CD4-positive, alpha-beta T cell treated with Interleukin-17A for 4 hours (primary cell): ENCODE data around the gene GPR35.

ENCODE experiments used
- DNase-seq: peaks from one replicate; pipeline ENCODE4 v3.0.0-alpha.2; 2020; ENCODE audit warnings: mixed read lengths

GPR35 gene, protein sequence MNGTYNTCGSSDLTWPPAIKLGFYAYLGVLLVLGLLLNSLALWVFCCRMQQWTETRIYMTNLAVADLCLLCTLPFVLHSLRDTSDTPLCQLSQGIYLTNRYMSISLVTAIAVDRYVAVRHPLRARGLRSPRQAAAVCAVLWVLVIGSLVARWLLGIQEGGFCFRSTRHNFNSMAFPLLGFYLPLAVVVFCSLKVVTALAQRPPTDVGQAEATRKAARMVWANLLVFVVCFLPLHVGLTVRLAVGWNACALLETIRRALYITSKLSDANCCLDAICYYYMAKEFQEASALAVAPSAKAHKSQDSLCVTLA

DNA sequence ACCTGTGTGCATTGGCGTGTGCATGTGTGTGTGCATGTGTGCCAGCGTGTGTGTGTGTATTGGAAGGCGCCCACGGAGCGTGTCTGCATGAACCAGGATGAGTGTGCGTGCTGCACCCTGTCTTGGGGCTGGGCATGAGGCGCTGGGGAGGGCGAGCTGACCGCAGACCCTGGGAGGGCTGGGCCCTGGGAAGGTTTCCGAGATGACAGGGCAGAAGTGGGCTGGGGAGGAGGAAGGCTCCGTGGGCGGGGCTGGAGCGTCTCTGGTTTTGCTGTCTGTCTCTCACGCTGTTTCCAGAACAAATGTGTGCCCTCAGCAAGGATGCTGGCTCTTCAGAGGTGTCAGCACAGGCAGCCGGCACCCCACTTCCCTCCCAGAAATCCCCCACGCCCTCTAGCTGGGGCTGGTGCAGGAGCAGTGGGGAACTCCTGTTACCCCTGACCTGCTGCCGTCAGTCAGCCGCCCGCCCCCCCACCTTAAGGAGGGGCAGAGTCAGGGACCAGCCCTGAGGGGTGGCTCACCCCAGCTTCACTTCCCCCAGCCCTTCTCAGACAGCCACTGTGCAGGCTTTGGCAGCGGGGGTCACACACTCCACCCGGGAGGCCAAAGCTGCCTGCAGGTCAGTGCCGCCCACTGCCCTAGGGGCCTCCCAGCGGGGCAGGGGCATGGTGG lies at the start of gene GPR35:
Gene GPR35 (plus strand): TSS at position 531 of the 672 bp plus-strand sequence. CDS start 4,473 bp downstream, outside the sequence.
- DNase-seq = peak; percentile 88

DNA sequence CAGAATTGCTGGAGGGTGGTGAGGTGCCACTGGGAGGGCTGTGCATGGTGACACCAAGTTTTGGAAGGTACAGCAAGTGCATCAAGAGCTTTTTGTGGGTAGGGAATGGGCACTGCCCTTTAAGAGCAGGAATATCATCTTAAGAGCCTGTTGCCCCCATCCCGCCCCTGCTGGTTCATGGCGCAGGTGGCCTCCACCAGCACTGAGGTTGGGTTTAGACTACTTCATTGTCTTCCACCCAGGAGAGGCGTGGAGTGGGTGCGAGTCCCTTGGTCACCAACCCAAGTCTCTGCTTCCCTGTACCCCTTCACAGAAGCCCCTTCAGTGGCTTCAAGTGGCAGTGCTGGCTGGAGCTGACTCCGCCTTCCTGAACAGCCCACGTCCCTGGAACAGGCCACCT lies 49.2 kb upstream of the GPR35 start:
- DNase-seq = no peak

DNA sequence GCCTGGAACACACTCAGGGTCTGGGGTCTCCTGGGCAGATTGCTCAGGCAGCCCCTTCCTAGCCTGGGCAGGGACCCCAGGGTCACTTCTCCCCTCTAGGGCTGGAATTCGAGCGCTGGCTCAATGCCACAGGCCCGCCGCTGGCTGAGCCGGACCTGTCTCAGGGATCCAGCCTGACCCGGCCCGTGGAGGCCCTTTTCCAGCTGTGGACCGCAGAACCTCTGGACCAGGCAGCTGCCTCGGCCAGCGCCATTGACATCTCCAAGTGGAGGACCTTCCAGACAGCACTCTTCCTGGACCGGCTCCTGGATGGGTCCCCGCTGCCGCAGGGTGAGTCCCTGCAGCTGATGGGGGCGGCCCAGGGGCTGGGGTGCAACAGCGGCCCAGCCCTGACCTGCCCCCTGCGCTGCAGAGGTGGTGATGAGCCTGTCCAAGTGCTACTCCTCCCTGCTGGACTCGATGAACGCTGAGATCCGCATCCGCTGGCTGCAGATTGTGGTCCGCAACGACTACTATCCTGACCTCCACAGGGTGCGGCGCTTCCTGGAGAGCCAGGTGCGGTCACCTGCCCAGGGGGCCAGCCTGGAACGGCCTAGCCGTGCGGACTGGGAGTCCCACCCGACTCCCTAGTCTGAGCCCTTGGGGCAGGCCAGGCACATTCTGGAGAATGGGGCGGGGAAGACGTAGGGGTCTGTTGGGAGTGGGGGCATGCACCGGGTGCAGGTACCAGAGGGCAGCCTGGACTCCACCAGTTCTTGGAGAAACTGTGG lies 48.7 kb upstream of the GPR35 start:
- no peak for DNase-seq

DNA sequence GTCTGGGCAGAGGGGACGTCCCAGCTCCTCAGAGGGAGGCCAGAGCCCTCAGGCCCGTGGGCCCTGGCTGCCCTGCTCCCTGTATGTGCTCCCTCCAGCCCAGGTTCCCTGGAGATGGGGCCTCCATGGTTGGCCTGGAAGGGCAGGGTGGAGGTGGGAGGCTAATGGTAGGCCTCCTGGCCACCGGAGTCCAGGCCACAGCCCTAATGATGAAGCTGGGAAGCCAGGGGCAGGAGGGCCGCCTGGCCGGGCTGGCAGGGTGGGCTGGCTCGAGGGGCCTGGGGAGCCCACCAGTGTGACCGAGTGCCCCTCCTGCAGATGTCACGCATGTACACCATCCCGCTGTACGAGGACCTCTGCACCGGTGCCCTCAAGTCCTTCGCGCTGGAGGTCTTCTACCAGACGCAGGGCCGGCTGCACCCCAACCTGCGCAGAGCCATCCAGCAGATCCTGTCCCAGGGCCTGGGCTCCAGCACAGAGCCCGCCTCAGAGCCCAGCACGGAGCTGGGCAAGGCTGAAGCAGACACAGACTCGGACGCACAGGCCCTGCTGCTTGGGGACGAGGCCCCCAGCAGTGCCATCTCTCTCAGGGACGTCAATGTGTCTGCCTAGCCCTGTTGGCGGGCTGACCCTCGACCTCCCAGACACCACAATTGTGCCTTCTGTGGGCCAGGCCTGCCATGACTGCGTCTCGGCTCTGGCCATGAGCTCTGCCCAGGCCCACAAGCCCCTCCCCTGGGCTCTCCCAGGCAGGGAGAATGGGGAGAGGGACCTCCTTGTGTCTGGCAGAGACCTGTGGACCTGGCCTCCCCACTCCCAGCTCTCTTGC lies 47.8 kb upstream of the GPR35 start:
- no peak for DNase-seq

DNA sequence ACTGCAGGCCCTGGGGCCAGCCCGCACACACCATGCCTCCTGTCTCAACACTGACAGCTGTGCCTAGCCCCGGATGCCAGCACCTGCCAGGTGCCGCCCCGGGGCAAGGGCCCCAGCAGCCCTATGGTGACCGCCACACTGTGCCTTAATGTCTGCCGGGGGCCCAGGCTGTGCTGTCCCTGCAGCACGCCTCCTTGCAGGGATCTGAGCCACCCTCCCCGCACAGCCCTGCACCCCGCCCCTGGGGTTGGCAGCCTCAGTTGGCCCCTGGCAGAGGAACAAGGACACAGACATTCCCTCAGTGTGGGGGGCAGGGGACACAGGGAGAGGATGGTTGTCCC lies 47.2 kb upstream of the GPR35 start:
- DNase-seq = no peak

- DNase-seq = no peak
These were observed 46.8 kb upstream of the GPR35 start for GRCh38 chr2:240578488-240578887.

- DNase-seq = peak; percentile 17
These were observed 46.1 kb upstream of the GPR35 start for GRCh38 chr2:240579071-240579762.

- DNase-seq = peak; percentile 87
These were observed 45.3 kb upstream of the GPR35 start for GRCh38 chr2:240579771-240580614.

DNA sequence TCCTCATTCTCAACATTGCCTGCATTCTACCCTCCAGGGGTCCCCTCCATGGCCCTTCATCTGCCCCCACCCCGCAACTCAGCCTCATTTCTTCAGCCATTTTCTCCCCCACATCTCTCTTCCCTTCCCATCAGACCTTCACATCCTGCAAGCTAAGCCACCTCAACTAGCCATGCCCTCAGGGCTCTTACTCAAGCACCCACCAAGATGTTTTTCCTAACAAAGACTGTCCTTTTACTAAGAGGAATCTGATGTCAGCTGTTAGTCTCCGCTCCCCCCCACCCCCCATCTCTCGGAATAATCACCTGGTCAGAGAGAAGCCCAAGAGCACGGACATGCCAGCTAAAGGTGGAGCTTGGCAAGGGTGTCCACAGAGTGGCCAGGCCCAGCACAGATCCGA lies 43.5 kb upstream of the GPR35 start:
- no peak for DNase-seq

GRCh38 chr2:240582781-240583180 lies 42.5 kb upstream of the GPR35 start:
- DNase-seq = no peak

GRCh38 chr2:240583774-240584173 lies 41.5 kb upstream of the GPR35 start:
- DNase-seq = no peak

GRCh38 chr2:240584486-240585031 lies 40.7 kb upstream of the GPR35 start:
- DNase-seq = no peak

- no peak for DNase-seq
These were observed 40.2 kb upstream of the GPR35 start for GRCh38 chr2:240585101-240585500.

GRCh38 chr2:240585681-240586197 lies 39.5 kb upstream of the GPR35 start:
- DNase-seq = no peak

GRCh38 chr2:240586198-240586918 lies 38.9 kb upstream of the GPR35 start, which contains the start of gene CAPN10:
Gene CAPN10 (plus strand): TSS chr2:240586734. CDS start chr2:240586912, 178 bp downstream.
- DNase-seq = peak; percentile 97

DNA sequence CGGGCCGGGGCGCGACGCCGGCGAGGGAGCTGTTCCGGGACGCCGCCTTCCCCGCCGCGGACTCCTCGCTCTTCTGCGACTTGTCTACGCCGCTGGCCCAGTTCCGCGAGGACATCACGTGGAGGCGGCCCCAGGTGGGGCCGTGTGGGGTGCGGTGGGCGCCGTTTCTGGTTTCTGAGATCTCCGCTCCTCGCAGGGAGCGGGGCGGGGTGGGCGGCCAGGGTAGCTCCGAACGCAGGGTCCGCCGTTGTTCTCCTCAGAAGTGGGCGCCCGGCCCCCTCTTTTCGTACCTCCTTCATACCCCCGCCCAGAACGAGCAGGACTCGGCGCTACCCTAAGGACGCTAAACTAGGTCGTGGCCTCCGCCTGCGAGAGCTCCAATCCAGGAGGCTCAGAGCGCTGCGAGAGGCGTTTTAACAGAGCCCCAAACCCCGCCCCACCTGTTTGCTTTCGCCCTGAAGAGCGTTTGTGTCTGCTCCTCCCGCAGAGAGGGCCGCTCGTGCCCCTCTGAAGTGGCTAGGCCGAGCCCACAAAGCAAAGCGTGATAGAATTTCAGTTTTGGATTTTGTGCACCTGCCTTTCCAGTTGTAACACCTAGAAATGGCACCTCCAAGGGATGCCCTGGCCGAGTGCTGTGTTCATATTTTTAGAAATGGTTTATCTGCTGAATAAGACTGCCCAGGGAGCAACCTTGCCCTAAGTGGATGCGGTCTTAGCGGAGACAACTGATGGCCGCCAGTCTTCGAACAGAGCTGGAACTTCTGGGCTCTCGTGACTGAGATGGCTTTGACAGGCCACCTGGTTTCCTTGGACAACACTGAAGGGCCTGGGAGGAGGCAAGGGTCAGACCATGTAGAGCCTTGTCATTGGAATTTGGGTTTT lies 38.1 kb upstream of the GPR35 start:
- DNase-seq = peak; percentile 70

DNA sequence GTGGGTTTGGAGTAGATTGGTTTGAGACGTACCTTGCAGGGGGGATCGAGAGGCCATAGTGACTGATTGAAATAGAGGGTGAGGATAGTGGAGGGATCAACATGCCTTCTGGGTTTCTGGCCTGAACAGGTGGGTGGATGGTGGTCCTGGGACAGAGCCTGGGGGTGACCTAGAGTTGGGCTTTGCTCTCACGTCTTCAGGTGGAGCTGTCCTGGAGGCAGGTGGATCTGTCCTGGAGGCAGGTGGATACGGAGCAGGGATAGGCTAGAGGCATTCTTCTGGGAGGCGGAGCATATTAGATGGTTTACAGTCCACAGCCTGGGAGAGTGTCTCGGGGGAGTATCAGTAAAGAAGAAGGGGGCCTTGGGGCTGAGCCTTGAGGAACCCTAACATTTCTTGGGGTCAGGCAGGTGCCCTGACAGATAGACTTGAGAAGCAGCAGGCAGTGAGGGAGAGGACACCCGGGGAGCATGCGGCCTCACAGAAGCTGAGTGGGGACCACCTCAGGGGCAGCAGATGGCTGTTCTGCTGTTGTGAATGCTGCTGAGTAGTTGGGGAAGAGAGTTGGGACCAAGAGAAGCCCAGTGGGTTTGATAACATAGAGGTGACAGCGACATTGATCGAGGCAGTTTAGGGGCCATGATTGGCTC lies 37.1 kb upstream of the GPR35 start:
- DNase-seq = no peak

DNA sequence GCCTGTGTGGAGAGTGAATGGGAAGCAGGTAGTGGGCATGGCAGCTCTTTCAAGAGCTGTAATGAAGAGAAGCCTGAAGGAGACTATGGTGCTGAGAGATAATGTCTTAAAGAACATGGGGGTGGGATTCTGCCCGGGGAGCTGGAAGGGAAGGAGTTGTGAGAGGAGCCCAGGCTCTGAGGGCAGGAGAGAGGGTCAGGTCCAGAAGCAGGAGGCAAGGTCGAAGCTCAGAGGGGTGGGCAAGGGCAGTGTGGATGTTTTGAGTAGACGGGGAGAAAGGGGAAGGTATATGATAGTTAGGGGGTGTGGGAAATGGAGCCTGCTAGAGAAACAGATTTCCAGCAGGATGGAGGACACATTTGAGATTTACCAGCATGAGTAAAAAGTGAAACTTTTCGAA lies 36.6 kb upstream of the GPR35 start:
- DNase-seq = no peak
